Endothelial cell of umbilical vein (primary cell): Measurements from ENCODE around the gene MSX2.

Experiments
- EZH2 ChIP-seq: IDR thresholded peaks from 2 replicates; pipeline ENCODE4 v1.6.1; 2012; ENCODE audit warnings: borderline replicate concordance, low read depth, mild to moderate bottlenecking, moderate library complexity, low read length, inconsistent platforms; ENCODE audit not compliant: severe bottlenecking
- TF ChIP-seq, protein P1 (sequence below), 2 donors: IDR thresholded peaks; 1 replicate in 1 of 2; 2 replicates in 1 of 2; pipeline ENCODE4 v1.5.1; 2011; ENCODE audit warnings: low read length in 2 of 2, mild to moderate bottlenecking in 2 of 2, moderate library complexity in 2 of 2, control low read depth in 1 of 2, inconsistent platforms in 1 of 2, low read depth in 1 of 2; ENCODE audit not compliant: insufficient read depth in 1 of 2; ENCODE audit errors: extremely low read depth in 1 of 2

DNA sequence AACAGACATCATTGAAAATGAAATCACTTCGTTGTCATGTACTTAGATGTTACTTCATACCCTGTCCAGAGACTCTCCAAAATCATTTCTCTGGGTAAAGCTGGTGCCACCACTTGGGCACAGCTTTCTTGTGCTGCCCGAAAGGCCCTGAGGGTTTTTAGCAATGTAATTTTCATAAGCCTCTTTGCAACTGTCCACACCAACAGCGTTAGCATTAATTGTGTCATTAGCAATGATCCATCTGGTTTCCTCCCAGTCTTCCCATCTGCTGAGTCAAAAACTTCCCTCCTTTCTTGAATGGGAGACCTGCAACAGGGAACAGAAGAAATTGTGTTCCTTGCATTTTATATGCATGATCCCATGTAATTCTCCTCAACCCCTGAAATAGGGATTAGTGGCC lies 8.6 kb upstream of the MSX2 start:
- TF ChIP-seq, protein P1, sequence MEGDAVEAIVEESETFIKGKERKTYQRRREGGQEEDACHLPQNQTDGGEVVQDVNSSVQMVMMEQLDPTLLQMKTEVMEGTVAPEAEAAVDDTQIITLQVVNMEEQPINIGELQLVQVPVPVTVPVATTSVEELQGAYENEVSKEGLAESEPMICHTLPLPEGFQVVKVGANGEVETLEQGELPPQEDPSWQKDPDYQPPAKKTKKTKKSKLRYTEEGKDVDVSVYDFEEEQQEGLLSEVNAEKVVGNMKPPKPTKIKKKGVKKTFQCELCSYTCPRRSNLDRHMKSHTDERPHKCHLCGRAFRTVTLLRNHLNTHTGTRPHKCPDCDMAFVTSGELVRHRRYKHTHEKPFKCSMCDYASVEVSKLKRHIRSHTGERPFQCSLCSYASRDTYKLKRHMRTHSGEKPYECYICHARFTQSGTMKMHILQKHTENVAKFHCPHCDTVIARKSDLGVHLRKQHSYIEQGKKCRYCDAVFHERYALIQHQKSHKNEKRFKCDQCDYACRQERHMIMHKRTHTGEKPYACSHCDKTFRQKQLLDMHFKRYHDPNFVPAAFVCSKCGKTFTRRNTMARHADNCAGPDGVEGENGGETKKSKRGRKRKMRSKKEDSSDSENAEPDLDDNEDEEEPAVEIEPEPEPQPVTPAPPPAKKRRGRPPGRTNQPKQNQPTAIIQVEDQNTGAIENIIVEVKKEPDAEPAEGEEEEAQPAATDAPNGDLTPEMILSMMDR (IDR thresholded peaks at IDR 0.05; ENCODE audit: extremely low read depth in 1 of 2, insufficient read depth in 1 of 2, low read depth in 1 of 2, low read length in 2 of 2) = no peak
- no peak for TF ChIP-seq EZH2
